HEK293 (cell line): Measurements from ENCODE around the gene DOCK7.

Experiments used
- CTCF ChIP-seq: fragments of 450-650 bp; formaldehyde crosslinking; IDR thresholded peaks from 2 replicates; pipeline ENCODE4 v1.5.1; 2016; ENCODE audit warnings: missing biosample characterization, missing genetic modification characterization
- IKZF3 ChIP-seq: fragments of 450-650 bp; IDR thresholded peaks from 2 replicates; pipeline ENCODE4 v1.5.0; 2018; ENCODE audit warnings: missing biosample characterization, mild to moderate bottlenecking, missing genetic modification characterization, moderate library complexity
- KLF7 ChIP-seq: fragments of 450-650 bp; formaldehyde crosslinking; IDR thresholded peaks from 2 replicates; pipeline ENCODE4 v1.5.1; 2016; ENCODE audit warnings: missing biosample characterization, missing genetic modification characterization, borderline replicate concordance
- KLF9 ChIP-seq: fragments of 450-650 bp; formaldehyde crosslinking; IDR thresholded peaks from 2 replicates; pipeline ENCODE4 v1.5.1; 2016; ENCODE audit warnings: missing biosample characterization, missing genetic modification characterization, low read depth
- REST ChIP-seq: fragments of 450-650 bp; formaldehyde crosslinking; IDR thresholded peaks from 2 replicates; pipeline ENCODE4 v1.5.1; 2016; ENCODE audit warnings: missing biosample characterization, missing genetic modification characterization
- YY1 ChIP-seq: fragments of 450-650 bp; formaldehyde crosslinking; IDR thresholded peaks from 2 replicates; pipeline ENCODE4 v1.5.1; 2018; ENCODE audit warnings: missing biosample characterization, missing genetic modification characterization
- ZNF146 ChIP-seq: fragments of 450-650 bp; formaldehyde crosslinking; IDR thresholded peaks from 2 replicates; pipeline ENCODE4 v1.5.1; 2016; ENCODE audit warnings: missing biosample characterization, missing genetic modification characterization
- ZNF175 ChIP-seq: fragments of 450-650 bp; formaldehyde crosslinking; IDR thresholded peaks from 2 replicates; pipeline ENCODE4 v1.5.1; 2016; ENCODE audit warnings: missing biosample characterization, missing genetic modification characterization
- ZNF48 ChIP-seq: fragments of 450-650 bp; formaldehyde crosslinking; IDR thresholded peaks from 2 replicates; pipeline ENCODE4 v1.5.1; 2016; ENCODE audit warnings: missing biosample characterization, missing genetic modification characterization
- ZNF555 ChIP-seq: fragments of 450-650 bp; formaldehyde crosslinking; conservative IDR thresholded peaks from 2 replicates; pipeline ENCODE4 v1.5.1; 2017; ENCODE audit warnings: missing biosample characterization, mild to moderate bottlenecking, missing genetic modification characterization, inconsistent platforms
- ZNF645 ChIP-seq: fragments of 450-650 bp; formaldehyde crosslinking; IDR thresholded peaks from 2 replicates; pipeline ENCODE4; 2016; ENCODE audit warnings: missing biosample characterization, missing genetic modification characterization
- ZNF701 ChIP-seq: fragments of 450-650 bp; formaldehyde crosslinking; IDR thresholded peaks from 2 replicates; pipeline ENCODE4 v1.5.1; 2016; ENCODE audit warnings: missing biosample characterization, missing genetic modification characterization

- no peak for TF ChIP-seq CTCF (tag by site-specific recombination)
- no peak for TF ChIP-seq YY1 (tag by site-specific recombination)
- TF ChIP-seq KLF9 (tag by site-specific recombination): no peak
- no peak for TF ChIP-seq KLF7 (tag by site-specific recombination)
- TF ChIP-seq ZNF645: no peak
- no peak for TF ChIP-seq ZNF701
- TF ChIP-seq REST (tag by site-specific recombination): no peak
- no peak for TF ChIP-seq ZNF175 (tag by site-specific recombination)
- no peak for TF ChIP-seq ZNF146
- TF ChIP-seq ZNF555 (tag by site-specific recombination): no peak
- TF ChIP-seq ZNF48: no peak
- TF ChIP-seq IKZF3: no peak
Measured at GRCh38 chr1:62523860-62524259, 164.3 kb downstream of the DOCK7 start.
